ENCODE results near the gene ATP5ME. TPM values are rescaled to one million over a fixed set of nuclear protein-coding genes. Genes with fewer than 3 reads are reported as not detected.

Gene ATP5ME
- total RNA-seq, 2 experiments from 2014 or later = 359 to 388 TPM

DNA sequence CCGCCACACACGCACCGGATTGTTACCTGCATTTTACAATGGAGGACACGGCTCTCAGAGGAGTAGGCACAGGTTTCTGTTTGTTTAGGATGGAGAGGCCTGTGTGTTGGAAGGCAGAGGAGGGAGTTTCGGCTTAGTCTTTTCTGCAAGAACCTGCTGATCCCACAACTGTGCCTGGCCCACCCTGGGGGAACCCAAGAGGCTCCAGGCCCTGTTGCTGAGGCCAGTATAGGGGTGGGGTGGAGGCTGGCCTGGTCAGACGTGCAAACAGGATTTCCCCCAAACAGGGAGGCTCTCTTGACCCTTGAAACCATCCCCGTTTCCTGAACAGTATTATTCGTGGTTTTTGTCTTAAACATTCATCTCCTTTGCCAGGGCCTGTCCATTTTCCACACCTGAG is 15.6 kb upstream of the ATP5ME start:
- H3K4me2 ChIP-seq (ENCODE audit: low read length) = no peak overlapping the region
- no peaks in the 10 kb centered on the region for H3K9me3 ChIP-seq (ENCODE audit: low read length)
- H3K9me2 ChIP-seq (ENCODE audit: insufficient read depth, low read length) = no peaks in the 10 kb centered on the region
- TF ChIP-seq CTCF (conservative IDR thresholded peaks at IDR 0.05; ENCODE audit: low read length) (no peak), EZH2phosphoT487 (IDR thresholded peaks at IDR 0.05; ENCODE audit: borderline replicate concordance, low read depth, low read length) (no peak)
- no peak for DNase-seq (ENCODE audit: low spot score)
- ChIA-PET CTCF (ENCODE audit: unreplicated experiment) (no interaction called here), POLR2A (interaction anchor here (0.6 kb wide), 1 partner anchor 1098 kb away, joined by 4 read pairs; no protein-coding TSS in a partner anchor)
- H3K27ac ChIP-seq (ENCODE audit: low read depth, low read length, poor library complexity, severe bottlenecking) = no peak overlapping the region
- no peak overlapping the region for H3K4me3 ChIP-seq (ENCODE audit: low read depth, low read length, poor library complexity, severe bottlenecking)
- no TSS peak for BruUV-seq (replicated peaks)
- no peak overlapping the region for H2AFZ ChIP-seq (ENCODE audit: low read length)
- no peaks in the 10 kb centered on the region for H3K36me3 ChIP-seq (ENCODE audit: insufficient read depth, low read length)
- H4K20me1 ChIP-seq (ENCODE audit: insufficient read depth, low read length) = no peaks in the 10 kb centered on the region
- no peaks in the 10 kb centered on the region for H3K79me2 ChIP-seq (ENCODE audit: insufficient read depth, low read depth, low read length)
- no peaks in the 10 kb centered on the region for H3K4me1 ChIP-seq (ENCODE audit: insufficient read depth, low read length, poor library complexity, severe bottlenecking)
- intact Hi-C loops (cut with micrococcal nuclease; ENCODE audit: unreplicated experiment) = no loop called here

DNA sequence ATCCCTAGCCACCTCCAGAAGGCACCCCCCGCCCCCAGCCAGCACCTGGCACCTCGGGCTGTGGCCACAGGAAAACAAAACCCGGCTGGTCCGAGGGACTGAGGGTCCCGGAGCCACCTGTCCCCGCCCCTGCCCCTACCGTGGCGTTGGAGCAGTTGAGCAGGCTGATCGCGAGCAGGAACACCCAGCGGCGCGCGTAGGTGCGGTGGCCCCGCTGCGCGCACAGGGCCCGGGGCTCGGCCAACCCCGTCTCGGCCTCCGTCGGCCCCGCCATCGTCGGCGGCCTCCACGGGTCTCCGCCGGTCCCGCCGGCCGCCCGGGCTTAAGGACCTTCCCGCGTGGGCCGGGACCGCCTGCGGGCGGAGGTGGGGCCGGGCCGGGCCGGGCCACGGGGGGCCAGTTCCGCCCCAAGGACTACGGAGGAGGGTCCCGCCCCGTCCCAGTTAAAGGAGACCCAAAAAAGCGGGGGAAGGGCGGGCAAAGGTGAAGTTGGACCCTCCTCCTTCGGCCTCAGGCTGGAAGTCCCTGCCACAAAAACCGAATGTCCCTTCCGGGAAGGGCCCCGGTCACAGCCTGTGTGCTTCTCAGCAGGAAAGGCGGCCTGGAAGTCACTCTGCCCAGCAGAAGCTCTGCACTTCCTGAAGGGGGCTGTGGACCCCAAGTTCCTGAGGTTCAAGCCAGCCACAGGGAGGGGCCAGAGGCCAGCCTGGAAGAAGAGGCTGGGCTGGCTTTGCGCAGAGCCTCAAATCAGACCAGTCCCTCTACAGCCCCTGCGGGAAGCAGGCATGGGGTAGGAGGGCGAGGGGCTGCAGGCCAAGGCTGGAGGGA is 15.0 kb upstream of the ATP5ME start, which contains the start of gene SLC49A3:
TSS of gene SLC49A3 (minus strand) at position 298 of the 828 bp plus-strand sequence. CDS start at position 274, 24 bp downstream.
- no peaks in the 10 kb centered on the region for H3K36me3 ChIP-seq (ENCODE audit: insufficient read depth, low read length)
- DNase-seq (ENCODE audit: low spot score) = no peak
- H3K4me2 ChIP-seq (ENCODE audit: low read length) = no peak within 1 kb of the TSS
- no TSS peak for BruUV-seq (replicated peaks)
- no peaks in the 10 kb centered on the region for H3K9me2 ChIP-seq (ENCODE audit: insufficient read depth, low read length)
- H3K4me3 ChIP-seq (ENCODE audit: low read depth, low read length, poor library complexity, severe bottlenecking) = no peak within 1 kb of the TSS
- no peak within 1 kb of the TSS for H3K27ac ChIP-seq (ENCODE audit: low read depth, low read length, poor library complexity, severe bottlenecking)
- ChIA-PET POLR2A (no interaction called here), CTCF (ENCODE audit: unreplicated experiment) (no interaction called here)
- no peaks in the 10 kb centered on the region for H3K9me3 ChIP-seq (ENCODE audit: low read length)
- no peak within 1 kb of the TSS for H2AFZ ChIP-seq (ENCODE audit: low read length)
- no peaks in the 10 kb centered on the region for H3K4me1 ChIP-seq (ENCODE audit: insufficient read depth, low read length, poor library complexity, severe bottlenecking)
- TF ChIP-seq CTCF (conservative IDR thresholded peaks at IDR 0.05; ENCODE audit: low read length) = no peak
- TF ChIP-seq EZH2phosphoT487 (IDR thresholded peaks at IDR 0.05; ENCODE audit: borderline replicate concordance, low read depth, low read length) = no peak
- intact Hi-C loops (cut with micrococcal nuclease; ENCODE audit: unreplicated experiment) = no loop called here
- no peaks in the 10 kb centered on the region for H4K20me1 ChIP-seq (ENCODE audit: insufficient read depth, low read length)
- H3K79me2 ChIP-seq (ENCODE audit: insufficient read depth, low read depth, low read length) = no peaks in the 10 kb centered on the region
